Hematopoietic multipotent progenitor cell (in vitro differentiated cells): Measurements from ENCODE around the gene KDR. TPM values are rescaled to one million over a fixed set of nuclear protein-coding genes. Genes with fewer than 3 reads are reported as not detected.

Experiments used
- DNase-seq, 3 donors: peaks; one replicate each; pipeline ENCODE4 v3.0.0-alpha.2; 2011 to 2015; ENCODE audit warnings: low read depth in 2 of 3, low spot score in 2 of 3
- total RNA-seq: library from RNA; depleted of rRNA; stranded (reverse); fragments of >200 nt; gene quantifications from one replicate; pipeline ENCODE4 v1.2.3, GENCODE V29; 2012

Gene KDR
- total RNA-seq, 1 donor: not detected

- DNase-seq: no peak
Observed at GRCh38 chr4:55124322-55125076, 896 bp downstream of the KDR start.

- no peak for DNase-seq
Observed at GRCh38 chr4:55123791-55124190, 1.6 kb downstream of the KDR start.

DNA sequence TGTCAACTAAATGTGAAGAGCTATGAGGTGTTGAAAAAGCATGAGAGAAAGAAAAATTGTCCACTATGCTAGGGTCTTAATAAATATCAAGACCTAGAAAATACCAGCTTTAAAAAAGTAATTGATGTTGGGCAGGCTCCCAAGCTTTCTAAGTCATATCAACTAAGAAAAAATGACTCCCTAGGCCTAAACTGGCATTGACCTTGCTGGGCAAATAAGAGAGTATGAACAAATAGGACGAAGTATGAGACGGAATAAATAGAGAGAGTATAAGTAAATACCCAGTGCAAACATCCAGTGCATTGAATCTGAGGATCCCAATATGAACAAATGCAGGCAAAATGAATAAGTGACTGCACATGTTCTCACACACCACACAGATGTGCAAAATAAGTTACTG lies 3.2 kb downstream of the KDR start:
- DNase-seq: no peak

DNA sequence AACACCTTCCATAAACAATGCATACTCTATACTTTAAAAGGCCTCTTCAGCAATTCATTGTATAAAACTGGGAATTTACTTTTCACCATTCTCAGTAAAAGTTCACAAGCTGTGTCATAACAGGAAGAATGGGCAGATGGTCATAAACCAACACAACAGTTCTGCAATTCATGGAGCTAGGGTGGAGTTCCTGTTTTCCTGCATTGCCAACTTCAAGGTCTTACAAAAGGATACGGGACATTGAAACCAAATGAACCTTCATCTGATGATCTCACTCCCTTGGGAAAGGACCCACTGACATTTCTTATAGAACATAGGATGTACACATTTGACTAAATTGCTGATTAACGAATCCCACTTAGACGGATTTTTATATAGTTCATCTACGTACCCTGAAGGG lies 4.1 kb downstream of the KDR start:
- no peak for DNase-seq

- no peak for DNase-seq
Observed at GRCh38 chr4:55118397-55118796, 7.0 kb downstream of the KDR start.

- no peak for DNase-seq
Observed at GRCh38 chr4:55117511-55117910, 7.9 kb downstream of the KDR start.

DNA sequence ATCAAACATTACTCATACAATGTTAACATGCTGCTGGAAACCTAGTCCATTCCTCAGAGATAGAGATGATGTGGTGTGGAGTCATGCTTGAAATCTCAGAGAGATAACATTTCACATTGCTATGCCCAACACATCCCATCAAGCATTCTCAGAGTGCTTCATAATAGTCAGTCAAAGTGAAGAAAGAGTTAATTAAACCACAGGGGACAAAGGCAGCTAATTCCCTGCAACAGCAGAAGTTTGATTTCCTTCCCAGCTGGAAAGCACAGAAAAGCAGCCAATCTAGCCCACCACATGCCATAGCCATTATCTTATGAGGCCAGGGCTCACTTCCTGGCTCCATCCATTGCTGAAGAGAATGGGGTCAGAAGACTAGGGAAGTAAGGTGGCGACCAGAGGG lies 8.9 kb downstream of the KDR start:
- DNase-seq: no peak

- no peak for DNase-seq
Observed at GRCh38 chr4:55111601-55112000, 13.8 kb downstream of the KDR start.

GRCh38 chr4:55110131-55110530 lies 15.3 kb downstream of the KDR start:
- DNase-seq: no peak

- no peak for DNase-seq
Observed at GRCh38 chr4:55107054-55107453, 18.3 kb downstream of the KDR start.

- DNase-seq: no peak
Observed at GRCh38 chr4:55103224-55103623, 22.2 kb downstream of the KDR start.

DNA sequence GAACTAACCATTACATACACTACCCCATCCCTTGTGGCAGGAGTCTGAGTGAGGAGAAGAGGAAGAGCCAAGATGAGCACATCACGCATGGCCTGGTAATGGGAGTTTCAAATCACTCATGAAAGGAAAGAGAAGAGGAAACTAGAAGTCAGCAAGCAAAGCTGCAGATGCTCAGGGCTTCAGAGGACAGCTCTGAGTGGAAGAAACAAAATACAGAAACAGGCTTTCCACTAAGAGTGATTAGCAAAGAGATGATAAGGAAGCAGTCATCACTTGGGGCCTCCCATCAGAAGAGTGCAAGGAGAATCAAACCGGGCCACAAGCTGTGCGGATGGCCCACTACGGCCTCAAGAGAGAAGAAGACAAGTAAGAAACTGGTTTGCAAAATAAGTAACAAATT lies 25.6 kb downstream of the KDR start:
- DNase-seq: no peak

- DNase-seq: no peak
Observed at GRCh38 chr4:55098456-55099204, 26.8 kb downstream of the KDR start.

DNA sequence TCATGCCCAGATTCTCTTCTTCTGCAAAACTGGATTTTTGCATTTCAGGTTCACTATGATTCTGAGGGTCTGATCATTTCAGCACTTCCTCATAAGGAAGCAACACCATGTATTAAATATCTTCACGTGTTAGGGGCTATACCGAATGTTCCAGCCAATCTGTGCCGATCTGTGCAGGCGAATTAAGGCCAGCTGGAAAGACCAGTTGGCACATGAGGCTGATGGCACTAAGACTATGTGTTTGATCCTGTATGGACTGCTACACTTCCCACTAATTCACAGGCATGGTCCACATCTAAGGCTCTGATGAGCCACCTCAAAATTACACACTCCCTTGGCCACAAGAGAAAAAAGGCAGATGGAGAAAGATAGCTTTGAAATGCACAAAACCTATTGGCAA lies 28.8 kb downstream of the KDR start:
- no peak for DNase-seq

DNA sequence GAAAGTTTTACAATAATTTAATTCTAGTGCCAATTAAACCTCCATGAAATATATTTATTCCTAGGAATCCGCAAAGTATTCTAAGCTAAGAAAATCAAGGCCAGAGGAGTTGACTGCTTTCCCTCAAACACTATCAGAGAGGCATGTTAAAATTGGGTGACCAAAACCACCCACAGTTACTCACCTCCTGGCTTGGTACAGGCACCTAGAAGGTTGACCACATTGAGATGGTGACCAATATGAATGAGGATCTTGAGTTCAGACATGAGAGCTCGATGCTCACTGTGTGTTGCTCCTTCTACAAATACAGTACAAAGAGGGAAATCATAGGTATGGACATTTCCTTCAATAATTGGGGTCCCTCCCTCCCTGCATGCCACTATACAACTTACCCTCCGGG lies 29.4 kb downstream of the KDR start:
- no peak for DNase-seq

GRCh38 chr4:55092504-55092903 lies 32.9 kb downstream of the KDR start:
- no peak for DNase-seq

- no peak for DNase-seq
Observed at GRCh38 chr4:55089916-55090315, 35.5 kb downstream of the KDR start.

DNA sequence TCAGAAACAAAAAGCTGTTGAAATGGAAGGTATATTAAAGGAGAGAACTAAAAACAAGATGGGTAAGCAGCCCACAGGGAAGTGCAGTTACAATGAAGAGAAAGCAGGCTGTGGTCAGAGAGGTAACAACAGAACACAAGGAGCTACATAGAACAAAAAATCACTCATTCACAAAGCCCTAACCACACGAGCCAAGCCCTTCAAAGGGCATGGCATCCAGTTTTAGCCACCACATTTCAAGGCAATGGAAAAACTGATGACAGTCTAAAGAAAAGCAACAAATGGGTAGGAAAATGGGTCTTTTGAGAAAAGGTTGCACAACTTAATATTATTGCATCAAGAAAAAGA lies 37.5 kb downstream of the KDR start:
- no peak for DNase-seq

DNA sequence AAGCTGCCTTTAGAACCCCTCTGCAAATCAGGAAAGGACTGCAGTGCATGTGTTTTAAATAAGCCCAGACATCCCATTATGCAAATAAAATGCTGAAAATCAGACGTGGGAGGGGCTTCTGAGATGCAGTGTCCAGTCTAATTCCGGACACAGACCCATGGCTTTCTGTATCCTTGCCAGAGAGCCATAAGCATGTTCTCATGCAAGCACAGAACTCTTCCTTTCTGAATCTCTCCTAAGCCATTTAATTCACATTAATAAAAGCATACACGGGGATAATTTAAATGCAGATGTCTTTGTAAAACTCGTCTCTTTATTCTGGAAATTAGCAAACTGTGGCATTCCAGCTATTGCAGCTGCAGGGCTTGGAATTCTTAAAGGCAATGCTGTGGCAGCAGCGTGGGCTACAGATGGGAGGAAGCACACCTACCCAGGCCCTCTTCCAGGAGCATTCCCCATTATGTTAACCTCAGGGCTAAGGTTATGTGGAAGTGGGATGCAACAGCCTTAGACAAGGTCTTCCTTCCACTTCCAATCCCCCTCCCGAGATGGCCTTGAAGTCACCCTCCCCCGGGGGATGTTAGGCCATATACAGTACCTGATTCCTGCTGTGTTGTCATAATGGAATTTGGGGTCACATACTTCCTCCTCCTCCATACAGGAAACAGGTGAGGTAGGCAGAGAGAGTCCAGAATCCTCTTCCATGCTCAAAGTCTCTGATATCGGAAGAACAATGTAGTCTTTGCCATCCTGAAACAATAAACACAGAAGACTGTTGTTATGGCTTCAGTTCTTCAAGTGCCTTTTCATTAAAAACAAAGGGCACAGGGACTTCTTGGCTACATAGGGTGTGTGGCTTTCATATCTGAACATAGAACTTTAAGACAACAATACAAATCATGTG lies 38.1 kb downstream of the KDR start:
- no peak for DNase-seq

- DNase-seq: no peak
Observed at GRCh38 chr4:55086578-55086977, 38.8 kb downstream of the KDR start.

- DNase-seq: no peak
Observed at GRCh38 chr4:55083735-55084134, 41.7 kb downstream of the KDR start.
